Fibroblast of peridontal ligament (primary cell): ENCODE data around the gene HPN.
"Not testable (repeated sequence)": the region's sequence is repeated elsewhere in the genome, so short reads cannot be mapped to it uniquely, and the experiment has no call there.

Source experiments
- DNase-seq: peaks from one replicate; pipeline ENCODE4 v3.0.0-alpha.2; 2010; ENCODE audit errors: extremely low read depth

The HPN gene

GRCh38 chr19:35041548-35042055 lies at the start of gene HPN:
TSS of gene HPN (plus strand) at chr19:35041721. CDS start at chr19:35042507, 786 bp downstream.
- no peak for DNase-seq

- DNase-seq, result not testable (repeated sequence)
Observed at GRCh38 chr19:34992582-34992981, 48.9 kb upstream of the HPN start.

DNA sequence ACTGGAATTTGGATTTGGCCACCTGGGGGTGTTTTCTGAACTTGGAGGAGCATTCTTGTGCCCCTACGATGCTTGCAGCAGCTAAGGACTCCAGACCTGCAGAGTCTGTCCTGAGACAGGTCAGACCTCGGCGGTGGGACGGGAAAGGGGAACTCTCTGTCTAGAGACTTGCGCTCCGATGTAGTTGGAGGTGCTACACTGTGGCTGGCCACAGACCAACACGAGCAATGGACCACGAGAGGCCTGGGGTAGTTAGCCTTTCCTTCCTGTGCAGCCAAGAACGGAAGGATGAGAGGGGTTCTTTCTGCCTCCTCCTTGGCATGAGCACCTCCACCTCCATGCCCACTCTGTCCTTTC lies 47.3 kb upstream of the HPN start:
- no peak for DNase-seq

DNA sequence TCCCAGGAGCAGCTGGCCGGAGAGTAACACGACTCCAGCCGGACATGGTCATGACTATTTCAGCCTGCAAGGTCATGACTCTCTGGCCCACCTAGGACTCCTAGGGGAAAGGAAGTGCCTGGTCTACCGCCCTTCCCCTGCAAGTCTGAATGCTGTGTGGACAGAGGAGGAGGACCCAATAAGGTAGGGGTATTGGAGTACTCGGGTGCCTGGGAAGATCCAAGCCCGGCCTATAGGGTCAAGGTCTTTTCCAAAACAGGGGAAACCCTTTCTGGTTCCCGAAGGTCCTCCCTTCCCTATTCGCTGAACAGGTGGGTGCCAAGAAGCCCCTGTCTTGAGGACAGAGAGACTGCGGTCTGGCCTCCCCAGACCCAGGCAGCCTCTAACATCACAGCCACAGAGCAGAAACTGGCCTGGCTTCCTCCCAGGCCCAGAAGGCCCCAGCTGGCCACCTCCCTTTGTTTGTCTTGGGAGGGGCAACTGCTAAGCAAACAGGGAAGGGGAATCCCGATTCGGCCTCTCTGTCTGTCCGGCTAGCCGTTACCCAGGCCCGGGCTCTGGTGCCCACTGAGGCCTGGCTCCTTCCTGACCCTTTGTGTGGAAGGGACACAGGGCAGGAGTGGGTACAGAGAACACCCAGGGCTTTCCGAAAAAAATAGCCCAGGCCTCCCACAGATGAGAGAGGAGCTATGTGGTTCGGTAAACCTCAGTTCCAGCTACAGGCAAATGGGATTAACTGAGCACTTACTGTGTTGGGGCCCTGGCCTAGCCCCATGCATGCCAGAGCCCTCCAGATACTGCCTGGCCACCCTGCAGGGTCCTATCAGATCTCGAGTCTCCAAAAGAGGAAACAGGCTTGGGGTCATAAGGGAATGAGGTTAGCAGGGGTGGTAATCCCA lies 46.6 kb upstream of the HPN start:
- DNase-seq, result no peak

DNA sequence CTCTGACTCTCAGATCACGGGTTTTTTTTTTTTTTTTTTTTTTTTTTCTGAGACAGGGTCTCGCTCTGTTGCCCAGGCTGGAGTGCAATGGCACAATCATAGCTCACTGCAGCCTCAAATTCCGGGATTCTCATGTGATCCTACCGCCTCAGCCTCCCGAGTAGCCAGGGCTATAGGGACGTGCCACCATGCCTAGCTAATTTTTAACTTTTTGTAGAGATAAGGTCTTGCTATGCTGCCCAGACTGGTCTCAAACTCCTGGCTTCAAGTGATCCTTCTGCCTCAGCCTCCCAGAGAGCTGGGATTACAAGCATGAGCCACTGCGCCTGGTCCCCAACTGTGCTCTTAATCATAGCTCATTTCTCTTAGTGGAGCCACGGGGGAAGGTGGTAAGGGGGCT lies 46.0 kb upstream of the HPN start:
- no peak for DNase-seq

- no peak for DNase-seq
Observed at GRCh38 chr19:34997071-34997617, 44.4 kb upstream of the HPN start.

DNA sequence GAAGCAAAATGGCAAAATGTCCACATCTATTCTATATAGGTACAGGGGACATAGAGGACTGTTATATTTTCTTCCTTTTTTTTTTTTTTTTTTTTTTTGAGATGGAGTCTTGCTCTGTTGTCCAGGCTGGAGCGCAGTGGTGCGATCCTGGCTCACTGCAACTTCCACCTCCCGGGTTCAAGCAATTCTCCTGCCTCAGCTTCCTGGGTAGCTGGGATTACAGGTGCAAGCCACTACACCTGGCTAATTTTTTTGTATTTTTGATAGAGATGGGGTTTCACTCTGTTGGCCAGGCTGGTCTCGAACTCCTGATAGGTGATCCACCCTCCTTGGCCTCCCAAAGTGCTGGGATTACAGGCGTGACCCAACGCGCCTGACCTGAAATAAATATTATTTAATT lies 43.3 kb upstream of the HPN start:
- DNase-seq, result not testable (repeated sequence)

DNA sequence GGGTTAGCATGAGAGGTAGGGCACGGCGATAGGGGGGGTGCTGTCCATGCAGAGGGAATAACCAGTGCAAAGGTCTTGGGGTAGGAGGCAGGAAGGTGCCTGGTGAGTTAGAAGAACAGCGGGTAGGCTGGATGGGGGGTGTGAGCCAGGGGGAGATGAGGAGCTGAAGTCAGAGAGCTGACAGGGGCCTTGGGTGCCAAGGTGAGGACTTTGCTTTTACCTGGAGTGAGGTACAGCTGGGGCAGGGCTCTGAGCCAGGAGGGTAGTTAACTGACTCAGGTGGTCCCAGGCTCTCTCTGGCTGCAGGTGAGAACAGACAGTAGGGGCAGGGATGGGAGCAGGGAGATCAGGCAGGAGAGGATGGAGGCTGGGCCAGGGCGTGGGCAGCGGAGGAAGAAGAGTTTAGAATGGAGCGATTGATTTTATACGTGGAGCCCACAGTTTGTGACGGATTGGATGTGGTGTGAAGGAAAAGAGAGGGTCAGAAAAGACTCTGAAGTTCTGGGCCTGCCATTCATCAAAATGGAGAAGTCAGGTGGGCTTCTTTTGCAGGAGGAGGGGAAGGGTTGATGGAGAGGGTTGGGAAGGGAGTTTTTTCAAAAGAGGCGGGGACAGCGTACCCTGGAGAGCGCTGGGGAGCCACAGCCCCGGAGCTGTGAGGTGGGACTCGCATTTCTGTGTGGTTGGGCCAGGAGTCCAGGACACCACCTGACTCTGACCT lies 42.6 kb upstream of the HPN start:
- no peak for DNase-seq

DNA sequence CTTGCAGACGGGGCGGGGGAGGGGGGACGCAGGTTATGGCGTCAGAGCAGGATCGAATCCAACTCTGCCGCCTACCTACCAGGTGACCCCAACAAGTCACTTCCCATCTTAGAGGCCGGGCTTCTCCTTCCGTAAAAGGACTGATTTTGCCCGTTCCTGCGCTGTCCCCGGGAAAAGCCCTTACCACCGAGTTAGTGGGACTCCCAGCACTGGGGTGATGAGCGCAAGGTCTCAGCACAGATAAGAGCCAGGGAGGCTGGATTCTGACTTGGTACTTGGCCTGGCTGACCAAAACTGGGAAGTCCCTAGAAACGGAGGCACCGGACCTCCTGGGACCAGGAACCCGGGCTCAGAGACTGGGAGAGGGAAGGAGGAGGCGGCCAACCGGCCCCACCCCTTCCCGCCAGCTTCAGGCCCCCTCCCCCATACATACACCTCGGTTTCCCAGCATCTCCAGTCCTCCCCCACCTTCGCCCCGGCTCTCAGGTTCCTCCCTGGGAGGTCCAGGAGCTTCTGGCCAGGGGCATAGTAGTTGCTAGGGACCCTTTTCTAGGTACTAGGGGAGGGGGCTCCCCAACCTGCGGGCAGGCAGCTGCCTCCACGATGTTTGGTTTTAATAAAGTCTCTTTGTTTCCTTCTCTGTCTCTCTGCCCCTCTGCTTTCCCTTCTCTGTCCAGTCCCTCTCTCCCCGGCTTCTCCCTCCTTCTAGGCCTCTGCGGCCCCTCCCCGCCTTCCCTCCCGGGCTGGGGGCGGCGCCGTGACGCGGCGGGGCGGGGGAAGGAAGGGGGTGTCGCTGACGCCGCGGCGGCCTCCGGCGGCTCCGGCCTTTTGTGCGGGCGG lies 41.8 kb upstream of the HPN start, which contains the start of gene GRAMD1A:
GRAMD1A (plus strand) TSS at position 826 of the 840 bp plus-strand sequence. CDS start 156 bp downstream, outside the sequence.
- peak; percentile 76 for DNase-seq

DNA sequence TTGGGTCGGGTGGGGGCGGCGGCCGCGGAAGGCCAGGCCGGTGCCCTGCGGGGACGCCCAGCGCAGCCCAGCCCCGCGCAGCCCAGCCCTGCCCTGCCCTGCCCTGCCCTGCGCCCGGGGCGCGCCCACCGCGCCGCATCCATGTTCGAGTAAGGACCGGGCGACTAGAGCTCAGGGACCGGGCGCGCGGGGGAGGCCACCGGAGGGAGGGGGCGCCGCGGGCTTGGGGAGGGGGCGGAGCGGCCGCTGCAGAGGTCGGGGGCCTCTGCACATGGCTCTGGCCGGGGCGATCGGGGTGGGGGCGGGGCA lies 41.2 kb upstream of the HPN start:
- DNase-seq, result no peak

DNA sequence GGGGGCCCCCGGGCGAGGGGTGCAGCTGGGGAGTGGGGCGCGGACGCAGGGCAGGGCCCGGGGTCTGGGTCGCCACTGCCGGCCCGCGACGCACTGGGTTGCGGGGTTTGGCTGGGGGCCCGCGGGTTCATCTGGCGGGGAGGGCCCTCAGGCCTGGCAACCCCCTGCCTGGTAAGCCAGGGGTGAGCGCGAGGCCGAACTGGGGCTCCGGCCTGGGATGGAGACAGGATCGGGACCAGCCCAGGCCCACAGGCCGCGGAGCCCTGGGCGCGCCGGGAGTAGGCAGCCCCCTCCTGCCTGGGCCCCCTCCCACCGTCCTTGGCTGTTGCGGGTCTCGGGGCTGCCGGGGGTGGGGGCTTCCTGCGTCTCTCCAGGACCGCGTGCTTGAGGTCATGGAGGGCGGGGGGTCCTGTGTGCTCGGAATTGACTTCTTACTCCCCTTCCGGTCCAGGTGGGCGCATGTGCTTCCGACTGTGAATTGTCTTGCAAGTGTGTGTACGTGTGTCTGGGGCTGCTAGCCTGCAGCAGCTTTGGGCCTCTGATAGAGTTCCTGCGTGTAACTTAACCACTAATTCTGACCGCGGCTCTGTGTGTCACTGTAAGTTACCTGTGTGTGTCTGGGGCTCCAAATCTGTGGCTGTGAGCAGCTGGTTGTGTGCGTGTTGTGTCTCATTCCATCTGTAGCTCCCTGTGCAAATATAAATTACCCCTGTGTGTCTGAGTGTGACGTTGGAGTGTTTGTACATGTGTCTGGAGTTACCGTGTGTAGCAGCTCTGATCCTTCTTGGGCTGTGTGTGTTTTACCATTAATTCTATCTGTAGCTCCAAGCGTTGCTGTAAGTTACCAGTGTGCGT lies 40.6 kb upstream of the HPN start:
- DNase-seq, result peak; percentile 29

DNA sequence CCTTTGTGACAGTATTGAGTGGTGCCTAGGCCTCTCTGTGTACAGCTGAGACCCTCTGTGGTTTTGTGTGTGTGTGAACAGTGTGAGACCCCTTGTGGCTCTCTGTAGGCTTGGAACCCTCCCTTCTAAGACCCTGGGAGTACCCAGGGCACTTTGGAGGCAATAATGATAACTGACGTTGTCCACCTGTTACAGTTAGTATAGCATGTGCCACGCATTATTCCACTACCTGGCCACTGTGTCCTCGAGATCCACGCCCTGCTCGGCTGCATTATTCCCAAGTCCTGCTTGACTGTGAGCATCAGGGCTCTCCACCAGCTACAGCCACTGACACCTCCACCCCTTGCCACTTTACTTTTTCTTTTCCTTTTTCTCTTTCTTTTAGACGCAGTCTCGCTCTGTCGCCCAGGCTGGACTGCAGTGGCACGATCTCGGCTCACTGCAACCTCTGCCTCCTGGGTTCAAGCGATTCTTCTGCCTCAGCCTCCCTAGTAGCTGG lies 39.4 kb upstream of the HPN start:
- no peak for DNase-seq

- no peak for DNase-seq
Observed at GRCh38 chr19:35004517-35005255, 36.8 kb upstream of the HPN start.

- no peak for DNase-seq
Observed at GRCh38 chr19:35005256-35005977, 36.1 kb upstream of the HPN start.

DNA sequence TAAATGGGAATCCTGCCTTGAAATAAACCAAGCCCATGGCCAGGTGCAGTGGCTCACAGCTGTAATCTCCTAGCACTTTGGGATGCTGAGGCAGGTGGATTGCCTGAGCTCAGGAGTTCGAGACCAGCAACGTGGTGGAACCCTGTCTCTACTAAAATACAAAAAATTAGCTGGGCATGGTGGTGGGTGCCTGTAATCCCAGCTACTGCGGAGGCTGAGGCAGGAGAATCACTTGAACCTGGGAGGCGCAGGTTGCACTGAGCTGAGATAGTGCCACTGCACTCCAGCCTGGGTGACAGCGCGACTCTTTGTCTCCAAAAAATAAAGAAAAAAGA lies 35.5 kb upstream of the HPN start:
- not testable (repeated sequence) for DNase-seq

- DNase-seq, result no peak
Observed at GRCh38 chr19:35006342-35006998, 35.1 kb upstream of the HPN start.

DNA sequence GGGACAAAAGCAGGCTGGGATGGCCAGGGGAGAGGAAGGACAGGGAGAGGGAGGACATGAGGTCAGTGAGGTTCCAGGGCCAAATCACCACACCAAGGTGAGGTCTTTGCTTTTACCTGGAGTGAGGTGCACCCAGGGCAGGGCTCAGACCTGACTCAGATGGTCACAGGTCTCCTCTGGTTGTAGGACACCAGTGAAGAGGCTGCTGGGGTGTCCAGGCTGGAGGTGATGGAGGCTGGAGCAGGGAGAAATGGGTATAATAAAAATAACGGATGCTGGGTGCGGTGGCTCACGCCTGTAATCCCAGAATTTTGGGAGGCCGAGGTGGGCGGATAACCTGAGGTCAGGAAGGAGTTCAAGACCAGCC lies 34.5 kb upstream of the HPN start:
- no peak for DNase-seq

- not testable (repeated sequence) for DNase-seq
Observed at GRCh38 chr19:35007427-35007826, 34.1 kb upstream of the HPN start.

DNA sequence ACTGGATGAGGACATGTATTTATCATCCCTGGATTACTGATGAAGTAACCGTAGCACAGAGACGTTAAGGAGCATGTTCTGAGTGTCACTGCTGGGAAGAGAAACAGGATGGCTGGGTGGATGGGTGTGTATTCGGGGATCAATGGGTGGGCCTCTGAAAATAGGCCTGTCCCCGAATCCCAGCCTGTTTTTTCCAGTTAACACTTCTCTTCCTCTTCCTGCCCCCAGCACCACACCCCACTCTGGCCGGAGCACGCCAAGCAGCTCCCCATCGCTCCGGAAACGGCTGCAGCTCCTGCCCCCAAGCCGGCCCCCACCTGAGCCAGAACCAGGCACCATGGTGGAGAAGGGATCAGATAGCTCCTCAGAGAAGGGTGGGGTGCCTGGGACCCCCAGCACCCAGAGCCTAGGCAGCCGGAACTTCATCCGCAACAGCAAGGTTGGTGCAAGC lies 32.6 kb upstream of the HPN start:
- DNase-seq, result no peak
